ENCODE results near the gene CLCN5. TPM values are rescaled to one million over a fixed set of nuclear protein-coding genes. Genes with fewer than 3 reads are reported as not detected.

Gene CLCN5
- total RNA-seq, 4 donors from 2014 or later: 2.7 to 13.1 (median 6.8) TPM

DNA sequence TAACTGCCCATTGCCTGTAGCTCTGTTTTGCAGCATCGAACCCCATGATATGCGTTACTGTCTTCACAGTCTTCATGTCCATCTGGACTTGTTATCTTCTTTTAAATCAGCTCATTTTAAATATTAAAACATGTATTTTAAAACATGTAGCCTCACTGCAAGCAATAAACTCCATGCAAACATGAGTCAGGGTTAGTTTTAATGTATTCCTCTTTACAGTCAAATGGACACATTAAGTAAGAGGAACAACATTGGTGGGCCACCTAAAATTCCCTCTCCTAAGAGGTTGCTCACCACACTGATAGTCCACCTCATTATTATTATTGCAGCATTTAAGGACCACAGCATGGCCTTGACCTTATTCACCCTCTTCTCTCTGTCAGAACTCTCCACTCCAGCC is 74.1 kb downstream of the CLCN5 start:
- TF ChIP-seq, protein P1, sequence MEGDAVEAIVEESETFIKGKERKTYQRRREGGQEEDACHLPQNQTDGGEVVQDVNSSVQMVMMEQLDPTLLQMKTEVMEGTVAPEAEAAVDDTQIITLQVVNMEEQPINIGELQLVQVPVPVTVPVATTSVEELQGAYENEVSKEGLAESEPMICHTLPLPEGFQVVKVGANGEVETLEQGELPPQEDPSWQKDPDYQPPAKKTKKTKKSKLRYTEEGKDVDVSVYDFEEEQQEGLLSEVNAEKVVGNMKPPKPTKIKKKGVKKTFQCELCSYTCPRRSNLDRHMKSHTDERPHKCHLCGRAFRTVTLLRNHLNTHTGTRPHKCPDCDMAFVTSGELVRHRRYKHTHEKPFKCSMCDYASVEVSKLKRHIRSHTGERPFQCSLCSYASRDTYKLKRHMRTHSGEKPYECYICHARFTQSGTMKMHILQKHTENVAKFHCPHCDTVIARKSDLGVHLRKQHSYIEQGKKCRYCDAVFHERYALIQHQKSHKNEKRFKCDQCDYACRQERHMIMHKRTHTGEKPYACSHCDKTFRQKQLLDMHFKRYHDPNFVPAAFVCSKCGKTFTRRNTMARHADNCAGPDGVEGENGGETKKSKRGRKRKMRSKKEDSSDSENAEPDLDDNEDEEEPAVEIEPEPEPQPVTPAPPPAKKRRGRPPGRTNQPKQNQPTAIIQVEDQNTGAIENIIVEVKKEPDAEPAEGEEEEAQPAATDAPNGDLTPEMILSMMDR (IDR thresholded peaks at IDR 0.05 in 4 of 5, conservative IDR thresholded peaks at IDR 0.05 in 1 of 5): no peak
- TF ChIP-seq POLR2A (IDR thresholded peaks at IDR 0.05): no peak
- no peaks in the 10 kb centered on the region for H3K36me3 ChIP-seq
- H3K9me3 ChIP-seq: no peaks in the 10 kb centered on the region
- peaks cover 4 to 10% of the 10 kb centered on the region in 2 donors for H3K4me1 ChIP-seq
- ATAC-seq: no peak
- no peak overlapping the region for H3K4me3 ChIP-seq
- intact Hi-C loops (cut with DNase I; ENCODE audit: low total_unique reads): loop anchor here (10.0 kb wide), 1 partner anchor 72 kb away; the partner anchor contains the start of gene CLCN5
- in situ Hi-C loops (cut with MboI; ENCODE audit: low sequenced_read_pairs in 4 of 4): no loop called here
- no peak overlapping the region for H3K27ac ChIP-seq
- no peaks in the 10 kb centered on the region for H3K27me3 ChIP-seq
- DNase-seq: no peak

DNA sequence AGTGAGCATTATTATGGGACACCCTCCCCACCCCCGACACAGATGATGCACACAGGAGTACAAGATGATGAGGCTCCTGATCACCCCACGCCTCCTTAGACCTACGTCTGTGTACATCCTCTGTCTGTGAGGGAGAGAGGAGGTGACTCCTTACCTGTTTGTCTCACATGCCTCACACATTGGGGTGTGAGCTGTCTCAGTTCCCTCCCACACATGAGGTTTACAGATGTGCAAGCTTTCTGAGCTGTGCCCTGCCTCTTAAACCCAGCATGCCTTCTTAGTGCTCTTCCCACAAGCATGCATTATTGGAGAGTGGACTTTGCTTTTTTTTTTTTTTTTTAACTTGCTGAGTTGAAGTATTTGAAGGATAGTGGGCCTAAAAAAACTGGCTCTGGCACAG is 76.7 kb downstream of the CLCN5 start:
- ATAC-seq (no peak), DNase-seq (no peak)
- intact Hi-C loops (cut with DNase I; ENCODE audit: low total_unique reads) (loop anchor here (10.0 kb wide), 1 partner anchor 74 kb away; the partner anchor contains the start of gene CLCN5), in situ Hi-C loops (cut with MboI; ENCODE audit: low sequenced_read_pairs in 4 of 4) (no loop called here)
- TF ChIP-seq, protein P1 (IDR thresholded peaks at IDR 0.05 in 4 of 5, conservative IDR thresholded peaks at IDR 0.05 in 1 of 5): no peak
- TF ChIP-seq POLR2A (IDR thresholded peaks at IDR 0.05): no peak
- Histone ChIP-seq H3K27ac (no peak overlapping the region), H3K4me1 (peaks cover 0 to 15% of the 10 kb centered on the region in 2 donors), H3K36me3 (no peaks in the 10 kb centered on the region), H3K27me3 (no peaks in the 10 kb centered on the region), H3K4me3 (no peak overlapping the region), H3K9me3 (no peaks in the 10 kb centered on the region)

DNA sequence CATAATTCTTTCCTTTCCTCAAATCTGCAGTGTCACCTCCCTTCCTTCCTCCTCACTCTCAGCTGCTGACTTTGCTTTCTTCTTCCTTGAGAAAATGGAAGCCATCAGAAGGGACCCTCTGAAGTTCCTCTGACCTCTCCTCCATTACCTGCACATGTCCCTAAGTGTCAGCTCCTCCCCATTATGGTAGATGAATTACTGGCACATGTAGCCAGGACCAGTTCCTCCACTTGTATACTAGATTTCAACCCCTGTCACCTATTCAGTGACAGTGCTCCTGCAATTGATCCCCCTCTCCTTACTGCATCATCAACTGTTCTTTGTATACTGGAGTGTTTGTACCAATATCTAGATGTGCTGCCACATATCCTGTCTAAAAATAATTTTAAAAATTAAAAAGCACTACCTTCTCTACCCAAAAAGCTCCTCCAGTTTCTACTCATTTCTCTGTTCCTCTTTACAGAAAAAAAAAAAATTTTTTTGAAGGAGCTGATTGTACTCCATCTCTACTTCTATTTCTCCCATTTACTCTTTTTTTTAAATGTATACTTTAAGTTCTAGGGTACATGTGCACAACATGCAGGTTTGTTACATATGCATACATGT is 78.6 kb downstream of the CLCN5 start:
- no peaks in the 10 kb centered on the region for H3K9me3 ChIP-seq
- no peak for DNase-seq
- TF ChIP-seq, protein P1 (IDR thresholded peaks at IDR 0.05 in 4 of 5, conservative IDR thresholded peaks at IDR 0.05 in 1 of 5): no peak
- TF ChIP-seq POLR2A (IDR thresholded peaks at IDR 0.05): no peak
- no peak overlapping the region for H3K27ac ChIP-seq
- no peaks in the 10 kb centered on the region for H3K27me3 ChIP-seq
- intact Hi-C loops (cut with DNase I; ENCODE audit: low total_unique reads) (no loop called here), in situ Hi-C loops (cut with MboI; ENCODE audit: low sequenced_read_pairs in 4 of 4) (no loop called here)
- no peak overlapping the region for H3K4me3 ChIP-seq
- no peak for ATAC-seq
- no peaks in the 10 kb centered on the region for H3K36me3 ChIP-seq
- peaks cover 0 to 5% of the 10 kb centered on the region in 2 donors for H3K4me1 ChIP-seq

DNA sequence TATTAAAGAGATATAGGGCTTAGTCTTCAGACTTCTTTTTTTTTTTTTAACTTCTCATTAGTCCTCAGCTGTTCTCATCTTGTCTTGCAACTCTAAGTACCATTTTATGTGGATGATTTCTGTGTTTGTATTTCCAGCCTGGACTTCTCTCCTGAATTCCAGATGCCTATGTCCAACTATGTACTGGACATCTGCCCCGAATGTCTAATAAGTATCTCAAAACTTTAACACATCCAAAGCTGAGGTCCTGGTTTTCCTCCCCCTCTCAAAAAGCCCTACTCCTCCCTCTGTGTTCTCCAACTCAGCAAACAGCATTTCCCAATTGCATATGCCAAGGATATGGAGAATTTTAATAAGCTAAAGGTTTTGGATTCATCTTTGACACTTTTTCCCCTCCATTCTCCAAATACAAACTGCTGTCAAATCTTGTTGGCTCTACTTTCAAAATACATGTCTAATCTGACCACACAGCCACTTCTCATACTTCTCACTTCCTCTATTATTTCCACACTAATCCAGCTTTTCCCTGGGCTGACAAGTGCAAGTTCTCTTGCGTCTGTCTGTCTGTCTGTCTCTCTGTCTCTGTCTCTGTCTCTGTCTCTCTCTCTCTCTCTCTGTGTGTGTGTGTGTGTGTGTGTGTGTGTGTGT is 79.8 kb downstream of the CLCN5 start:
- TF ChIP-seq, protein P1 (IDR thresholded peaks at IDR 0.05 in 4 of 5, conservative IDR thresholded peaks at IDR 0.05 in 1 of 5): no peak
- ATAC-seq (no peak), DNase-seq (no peak)
- H3K27me3 ChIP-seq: no peaks in the 10 kb centered on the region
- in situ Hi-C loops (cut with MboI; ENCODE audit: low sequenced_read_pairs in 4 of 4) (no loop called here), intact Hi-C loops (cut with DNase I; ENCODE audit: low total_unique reads) (no loop called here)
- no peaks in the 10 kb centered on the region for H3K36me3 ChIP-seq
- no peak overlapping the region for H3K27ac ChIP-seq
- peaks cover 0 to 5% of the 10 kb centered on the region in 2 donors for H3K4me1 ChIP-seq
- H3K4me3 ChIP-seq: no peak overlapping the region
- H3K9me3 ChIP-seq: no peaks in the 10 kb centered on the region

Measured in gastrocnemius medialis (tissue), 4 donors.